Loucy (cell line): ENCODE measurements around the gene CNTN2.

Source experiments
- H2AFZ ChIP-seq: fragments of 200-600 bp; sonication (generic); 2 replicates; pipeline ENCODE4 v1.6.0; 2016; ENCODE audit warnings: antibody characterized with exemption, mild to moderate bottlenecking, low read length, moderate library complexity
- H3F3A ChIP-seq: fragments of 200-600 bp; 2 replicates; pipeline ENCODE4 v1.6.0; 2016; ENCODE audit warnings: antibody characterized with exemption, low read depth, mild to moderate bottlenecking
- H3K27me3 ChIP-seq: fragments of 200-600 bp; sonication (generic); 2 replicates; pipeline ENCODE4 v1.6.1; 2014; ENCODE audit warnings: low read length, mild to moderate bottlenecking; ENCODE audit not compliant: insufficient read depth, poor library complexity, severe bottlenecking
- H3K36me3 ChIP-seq: fragments of 200-600 bp; sonication (generic); 2 replicates; pipeline ENCODE4 v1.6.1; 2016; ENCODE audit warnings: low read length; ENCODE audit not compliant: insufficient read depth
- H3K4me1 ChIP-seq: fragments of 200-600 bp; sonication (generic); 2 replicates; pipeline ENCODE4 v1.5.1; 2014; ENCODE audit warnings: low read length, mild to moderate bottlenecking; ENCODE audit not compliant: insufficient read depth, poor library complexity, severe bottlenecking
- H3K4me2 ChIP-seq: fragments of 200-600 bp; sonication (generic); 2 replicates; pipeline ENCODE4 v1.6.0; 2014; ENCODE audit warnings: antibody characterized with exemption, low read length, low read depth, mild to moderate bottlenecking; ENCODE audit not compliant: poor library complexity, severe bottlenecking
- H3K4me3 ChIP-seq: fragments of 200-600 bp; sonication (generic); 2 replicates; pipeline ENCODE4 v1.5.1; 2014; ENCODE audit warnings: low read length, mild to moderate bottlenecking, mixed read lengths; ENCODE audit not compliant: poor library complexity, severe bottlenecking
- H3K79me2 ChIP-seq: fragments of 200-600 bp; sonication (generic); 2 replicates; pipeline ENCODE4 v1.6.1; 2014; ENCODE audit warnings: low read length; ENCODE audit not compliant: insufficient read depth
- H3K9ac ChIP-seq: fragments of 200-600 bp; sonication (generic); 2 replicates; pipeline ENCODE4 v1.6.0; 2014; ENCODE audit warnings: mild to moderate bottlenecking, low read depth, low read length, moderate library complexity; ENCODE audit not compliant: poor library complexity, severe bottlenecking
- H3K9me2 ChIP-seq: fragments of 200-600 bp; sonication (generic); replicated peaks from 2 replicates; pipeline ENCODE4 v1.6.1; 2016; ENCODE audit warnings: low read depth, low read length, mixed read lengths
- H3K9me3 ChIP-seq: fragments of 200-600 bp; sonication (generic); 2 replicates; pipeline ENCODE4 v1.6.1; 2014; ENCODE audit warnings: mild to moderate bottlenecking, antibody characterized with exemption, low read length, low read depth; ENCODE audit not compliant: insufficient read depth
- H4K20me1 ChIP-seq: fragments of 200-600 bp; sonication (generic); 2 replicates; pipeline ENCODE4 v1.6.0; 2014; ENCODE audit warnings: antibody characterized with exemption, low read length, mild to moderate bottlenecking; ENCODE audit not compliant: insufficient read depth, poor library complexity, severe bottlenecking
- EZH2phosphoT487 ChIP-seq: fragments of 200-600 bp; IDR thresholded peaks from 2 replicates; pipeline ENCODE4 v1.6.1; 2018; ENCODE audit warnings: antibody characterized with exemption, mild to moderate bottlenecking, moderate library complexity, borderline replicate concordance
- TF ChIP-seq, protein P1 (sequence below): fragments of 200-600 bp; sonication (generic); conservative IDR thresholded peaks from 2 replicates; pipeline ENCODE4 v1.5.1; 2014; ENCODE audit warnings: mild to moderate bottlenecking, antibody characterized with exemption, low read length

The CNTN2 gene

DNA sequence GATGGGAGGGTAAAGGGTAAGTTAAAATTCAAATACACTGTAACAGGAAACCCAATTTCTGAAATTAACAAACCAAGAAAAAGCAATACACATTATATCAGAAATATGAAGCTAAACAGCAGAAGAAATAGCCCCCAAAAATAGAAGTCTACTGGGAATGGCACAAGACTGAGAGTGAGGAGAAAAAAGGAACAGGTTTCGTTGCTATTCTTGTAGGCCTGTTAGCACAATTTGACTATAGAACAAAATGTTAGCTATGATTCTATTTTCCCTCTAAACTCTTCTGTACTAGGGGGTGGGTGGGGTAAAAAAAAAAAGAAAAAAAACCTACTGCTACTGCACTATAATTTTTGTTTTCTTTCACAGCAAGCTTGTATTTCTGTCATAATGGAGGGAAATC, 66.3 kb downstream of the CNTN2 start:
- Histone ChIP-seq H3K4me2 (no peak overlapping the region), H3K4me3 (no peak overlapping the region), H3K9ac (no peak overlapping the region), H3K9me2 (no peaks in the 10 kb centered on the region), H2AFZ (no peak overlapping the region), H3K27me3 (no peaks in the 10 kb centered on the region), H3F3A (no peaks in the 10 kb centered on the region), H4K20me1 (no peaks in the 10 kb centered on the region), H3K4me1 (no peaks in the 10 kb centered on the region), H3K9me3 (no peaks in the 10 kb centered on the region), H3K79me2 (peaks cover 4% of the 10 kb centered on the region; the same call in 1 of the 2 replicates), H3K36me3 (peaks cover 50% of the 10 kb centered on the region)
- TF ChIP-seq, protein P1, sequence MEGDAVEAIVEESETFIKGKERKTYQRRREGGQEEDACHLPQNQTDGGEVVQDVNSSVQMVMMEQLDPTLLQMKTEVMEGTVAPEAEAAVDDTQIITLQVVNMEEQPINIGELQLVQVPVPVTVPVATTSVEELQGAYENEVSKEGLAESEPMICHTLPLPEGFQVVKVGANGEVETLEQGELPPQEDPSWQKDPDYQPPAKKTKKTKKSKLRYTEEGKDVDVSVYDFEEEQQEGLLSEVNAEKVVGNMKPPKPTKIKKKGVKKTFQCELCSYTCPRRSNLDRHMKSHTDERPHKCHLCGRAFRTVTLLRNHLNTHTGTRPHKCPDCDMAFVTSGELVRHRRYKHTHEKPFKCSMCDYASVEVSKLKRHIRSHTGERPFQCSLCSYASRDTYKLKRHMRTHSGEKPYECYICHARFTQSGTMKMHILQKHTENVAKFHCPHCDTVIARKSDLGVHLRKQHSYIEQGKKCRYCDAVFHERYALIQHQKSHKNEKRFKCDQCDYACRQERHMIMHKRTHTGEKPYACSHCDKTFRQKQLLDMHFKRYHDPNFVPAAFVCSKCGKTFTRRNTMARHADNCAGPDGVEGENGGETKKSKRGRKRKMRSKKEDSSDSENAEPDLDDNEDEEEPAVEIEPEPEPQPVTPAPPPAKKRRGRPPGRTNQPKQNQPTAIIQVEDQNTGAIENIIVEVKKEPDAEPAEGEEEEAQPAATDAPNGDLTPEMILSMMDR: no peak
- no peak for TF ChIP-seq EZH2phosphoT487

DNA sequence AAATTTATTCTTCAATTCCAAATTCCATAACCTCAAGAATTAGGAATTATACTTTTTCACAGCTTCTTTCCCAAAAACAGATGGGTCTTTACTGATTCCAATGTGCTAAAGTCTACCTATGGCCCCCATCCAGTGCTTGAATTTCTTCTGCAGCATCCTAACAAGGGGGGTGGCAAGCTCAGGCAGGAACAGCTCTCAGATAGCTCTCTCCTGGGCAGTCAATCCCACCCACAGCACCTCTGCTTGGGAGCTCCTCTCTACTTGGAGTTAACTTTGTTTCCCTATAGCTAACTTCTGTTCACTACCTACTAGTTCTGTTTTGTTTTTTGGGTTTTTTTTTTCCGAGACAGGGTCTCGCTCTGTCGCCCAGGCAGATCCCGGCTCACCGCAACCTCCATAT, 66.7 kb downstream of the CNTN2 start:
- no peaks in the 10 kb centered on the region for H3K27me3 ChIP-seq
- TF ChIP-seq, protein P1: no peak
- no peak for TF ChIP-seq EZH2phosphoT487
- no peak overlapping the region for H2AFZ ChIP-seq
- H4K20me1 ChIP-seq: peaks cover under 1% of the 10 kb centered on the region
- H3F3A ChIP-seq: no peaks in the 10 kb centered on the region
- H3K4me3 ChIP-seq: no peak overlapping the region
- H3K4me2 ChIP-seq: no peak overlapping the region
- H3K9me2 ChIP-seq: no peaks in the 10 kb centered on the region
- no peaks in the 10 kb centered on the region for H3K4me1 ChIP-seq
- H3K9me3 ChIP-seq: no peaks in the 10 kb centered on the region
- peaks cover 5% of the 10 kb centered on the region; the same call in 1 of the 2 replicates for H3K79me2 ChIP-seq
- peaks cover 50% of the 10 kb centered on the region for H3K36me3 ChIP-seq
- no peak overlapping the region for H3K9ac ChIP-seq

DNA sequence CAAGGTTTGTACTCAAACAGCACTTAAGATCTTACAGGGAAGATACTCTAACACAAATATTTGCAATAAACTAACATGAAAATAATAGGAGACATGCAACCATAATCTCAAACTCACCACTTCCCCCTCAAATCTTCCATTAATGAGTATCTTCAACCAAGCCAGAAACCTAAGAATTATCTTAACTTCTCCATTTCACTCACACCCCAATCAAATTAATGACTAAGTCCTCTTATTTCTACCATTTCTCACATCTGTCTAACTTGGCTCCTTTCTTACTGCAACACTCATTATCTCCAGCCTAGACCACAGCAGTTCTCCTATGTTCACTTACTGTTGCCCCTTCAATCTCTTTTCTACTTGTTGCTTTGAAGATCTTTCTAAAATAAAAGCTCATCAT, 68.3 kb downstream of the CNTN2 start:
- Histone ChIP-seq H2AFZ (no peak overlapping the region), H3F3A (no peaks in the 10 kb centered on the region), H3K9me2 (no peaks in the 10 kb centered on the region), H4K20me1 (peaks cover 5% of the 10 kb centered on the region), H3K9me3 (no peaks in the 10 kb centered on the region), H3K4me2 (no peak overlapping the region), H3K4me1 (peaks cover 4% of the 10 kb centered on the region), H3K4me3 (no peak overlapping the region), H3K79me2 (peaks cover 19% of the 10 kb centered on the region), H3K27me3 (no peaks in the 10 kb centered on the region), H3K36me3 (peaks cover 43% of the 10 kb centered on the region), H3K9ac (no peak overlapping the region)
- TF ChIP-seq EZH2phosphoT487: no peak
- TF ChIP-seq, protein P1: no peak
